RCC 7860 (cell line): Measurements from ENCODE around the gene RAB30.
"Not testable (repeated sequence)": the region's sequence is repeated elsewhere in the genome, so short reads cannot be mapped to it uniquely, and the experiment has no call there.

ENCODE experiments used
- DNase-seq: peaks from one replicate; pipeline ENCODE4 v3.0.0-alpha.2; 2015; ENCODE audit warnings: low spot score
- FAIRE-seq: peaks from 2 replicates; lab custom pipeline; 2012; peaks lifted over from hg19 to GRCh38; lab: Jason Lieb, UNC

RAB30 gene

GRCh38 chr11:82989628-82990404 is 81.9 kb downstream of the RAB30 start:
- no peak for DNase-seq
- FAIRE-seq, result no peak

GRCh38 chr11:82988936-82989627 is 82.6 kb downstream of the RAB30 start:
- FAIRE-seq, result no peak
- no peak for DNase-seq

DNA sequence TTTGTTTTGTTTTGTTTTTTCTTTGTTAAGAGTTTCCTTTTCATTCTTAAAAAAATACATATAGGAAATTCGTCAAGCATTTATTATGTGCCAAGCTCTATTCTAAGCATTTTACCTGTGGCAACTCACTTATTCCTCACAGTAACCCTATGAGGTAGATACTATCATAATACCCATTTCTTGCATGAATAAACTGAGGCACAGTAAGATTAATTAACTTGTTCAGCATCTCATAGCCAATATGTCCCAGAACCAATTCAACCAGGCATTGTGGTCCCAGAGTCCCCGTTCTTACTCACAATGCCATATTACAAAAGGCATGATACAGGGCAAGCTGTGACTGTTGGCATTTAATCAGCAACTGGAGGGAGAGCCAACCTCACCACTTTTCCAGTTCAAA is 83.7 kb downstream of the RAB30 start:
- FAIRE-seq (no peak), DNase-seq (no peak)

GRCh38 chr11:82986446-82986845 is 85.3 kb downstream of the RAB30 start:
- FAIRE-seq, result no peak

DNA sequence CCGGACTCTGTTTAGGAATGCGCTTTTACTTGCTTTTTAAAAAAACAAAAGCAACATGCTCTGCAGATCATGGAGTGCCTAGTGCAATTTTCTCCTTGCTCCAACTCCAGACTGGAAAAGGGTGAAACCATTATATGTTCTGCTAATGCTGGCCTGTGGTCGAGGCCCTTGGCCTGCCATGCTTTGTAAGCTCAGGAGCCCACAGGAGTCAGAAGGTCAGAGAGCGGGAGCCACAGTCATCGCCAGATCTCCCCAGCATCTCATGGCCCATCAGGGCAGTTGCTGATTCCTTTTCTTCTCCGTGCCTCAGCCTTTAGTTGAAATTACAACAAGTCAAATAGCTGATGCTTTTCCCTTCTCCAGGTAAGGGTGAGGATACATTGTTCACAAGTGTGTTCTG is 89.8 kb downstream of the RAB30 start:
- DNase-seq (no peak), FAIRE-seq (no peak)

More at GRCh38 chr11:82986446-82986845, 85.3 kb downstream of the RAB30 start:
- DNase-seq, result no peak

GRCh38 chr11:82980947-82981346 is 90.8 kb downstream of the RAB30 start:
- FAIRE-seq, result no peak
- DNase-seq, result no peak

GRCh38 chr11:82980292-82980691 is 91.4 kb downstream of the RAB30 start:
- peak; percentile 81 for DNase-seq
- peak; percentile 81 for FAIRE-seq

GRCh38 chr11:82979824-82980223 is 91.9 kb downstream of the RAB30 start:
- no peak for DNase-seq
- FAIRE-seq, result no peak

- FAIRE-seq, result peak; percentile 83
Observed at GRCh38 chr11:82978422-82979099, 93.1 kb downstream of the RAB30 start.

GRCh38 chr11:82976786-82977185 is 94.9 kb downstream of the RAB30 start:
- DNase-seq, result no peak
- no peak for FAIRE-seq

More at GRCh38 chr11:82978422-82979099, 93.1 kb downstream of the RAB30 start:
- peak; percentile 60 for DNase-seq

- no peak for DNase-seq
- no peak for FAIRE-seq
Observed at GRCh38 chr11:82975882-82976281, 95.8 kb downstream of the RAB30 start.

GRCh38 chr11:82974851-82975250 is 96.8 kb downstream of the RAB30 start:
- FAIRE-seq (no peak), DNase-seq (no peak)

DNA sequence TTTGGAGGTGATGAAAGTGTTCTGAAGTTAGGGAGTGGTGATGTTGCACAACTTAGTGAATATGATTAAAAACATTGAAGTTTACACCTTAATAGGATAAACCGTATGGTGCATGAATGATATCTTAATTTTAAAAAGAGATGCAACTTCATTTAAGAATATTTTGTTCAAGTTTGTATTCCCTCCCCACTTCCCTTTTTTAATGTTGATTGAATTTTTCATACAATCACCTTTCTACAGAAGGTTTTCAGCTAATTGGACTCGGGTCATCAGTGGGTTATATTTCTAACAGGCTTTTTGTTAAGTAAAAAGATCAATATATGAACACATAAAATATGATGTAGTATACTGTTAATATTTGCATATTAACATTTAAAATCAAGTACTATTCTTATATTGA is 97.6 kb downstream of the RAB30 start:
- DNase-seq, result no peak
- no peak for FAIRE-seq

- FAIRE-seq, result no peak
- no peak for DNase-seq
Observed at GRCh38 chr11:82972103-82972502, 99.6 kb downstream of the RAB30 start.

- not testable (repeated sequence) for FAIRE-seq, DNase-seq
Observed at GRCh38 chr11:82971519-82971946, 100.2 kb downstream of the RAB30 start.

GRCh38 chr11:82970507-82971083 is 101.1 kb downstream of the RAB30 start:
- not testable (repeated sequence) for DNase-seq, FAIRE-seq

DNA sequence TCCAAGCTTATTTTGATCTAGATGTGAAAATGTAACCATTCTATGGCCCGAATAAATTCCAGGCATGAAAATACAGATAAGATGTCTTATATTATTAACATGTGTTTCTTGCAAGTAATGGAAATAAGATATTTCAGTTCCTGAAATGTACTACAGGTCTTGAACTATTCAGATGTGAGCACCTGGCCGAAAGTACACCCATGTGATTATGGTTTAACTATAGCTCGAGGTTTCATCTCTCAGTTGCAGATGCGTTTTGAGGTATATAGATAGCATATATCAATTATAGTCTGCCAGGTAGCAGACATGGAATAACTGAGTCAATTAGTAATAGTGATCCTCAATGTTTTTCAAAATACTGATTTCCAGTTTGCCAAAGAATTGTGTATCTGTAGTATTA is 101.9 kb downstream of the RAB30 start:
- FAIRE-seq, result no peak
- DNase-seq, result no peak

DNA sequence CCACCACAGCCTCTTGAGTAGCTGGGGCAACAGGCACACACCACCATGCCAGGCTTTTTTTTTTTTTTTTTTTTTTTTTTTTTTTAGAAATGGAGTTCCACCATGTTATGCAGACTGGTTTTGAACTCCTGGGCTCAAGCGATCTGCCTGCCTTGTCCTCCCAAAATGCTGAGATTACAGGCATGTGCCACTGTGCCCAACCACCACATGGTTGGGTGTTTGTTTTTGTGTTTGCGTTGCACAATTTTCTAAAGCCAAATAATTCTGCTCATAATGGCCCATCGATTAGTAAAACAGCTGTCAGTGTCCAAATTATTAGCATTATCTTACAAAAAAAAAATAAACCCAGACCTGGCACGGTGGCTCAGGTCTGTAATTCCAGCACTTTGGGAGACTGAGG is 104.3 kb downstream of the RAB30 start:
- DNase-seq (no peak), FAIRE-seq (no peak)

DNA sequence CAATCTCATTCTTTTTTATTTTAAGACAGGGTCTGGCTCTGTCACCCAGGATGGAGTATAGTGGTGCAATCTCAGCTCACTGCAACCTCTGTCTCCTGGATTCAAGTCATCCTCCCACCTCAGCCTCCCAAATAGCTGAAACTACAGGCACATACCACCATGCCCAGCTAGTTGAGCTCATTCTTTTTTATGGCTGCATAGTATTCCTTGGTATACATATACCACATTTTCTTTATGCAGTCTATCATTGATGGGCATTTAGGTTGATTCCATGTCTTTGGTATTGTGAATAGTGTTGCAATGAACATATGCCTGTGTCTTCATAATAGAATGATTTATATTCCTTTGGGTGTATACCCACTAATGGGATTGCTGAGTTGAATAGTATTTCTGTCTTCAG is 109.7 kb downstream of the RAB30 start:
- not testable (repeated sequence) for FAIRE-seq, DNase-seq

- DNase-seq (no peak), FAIRE-seq (no peak)
Observed at GRCh38 chr11:82960779-82961143, 110.9 kb downstream of the RAB30 start.
